ENCODE data around the gene MED25. TPM values are rescaled to one million over a fixed set of nuclear protein-coding genes. Genes with fewer than 3 reads are reported as not detected.
A peak's percentile ranks its signal among the peaks of the same experiment; 100 is the strongest.

Gene MED25
- polyA plus RNA-seq, 3 donors: 13.9 to 52.9 (median 18.5) TPM

GRCh38 chr19:49820125-49820524 lies 2.0 kb downstream of the MED25 start:
- H3K9ac ChIP-seq (ENCODE audit: insufficient read depth, low read length, poor library complexity, severe bottlenecking): no peak overlapping the region
- H4K20me1 ChIP-seq (ENCODE audit: insufficient read depth, low read length): peaks cover 46% of the 10 kb centered on the region

GRCh38 chr19:49823472-49823871 lies 5.4 kb downstream of the MED25 start:
- no peak overlapping the region for H3K27ac ChIP-seq (ENCODE audit: low read depth in 1 of 2, low read length in 2 of 2)
- H3K36me3 ChIP-seq (replicated peaks in 1 of 2; ENCODE audit: control insufficient read depth in 1 of 2, insufficient read depth in 2 of 2, low read length in 2 of 2): peaks cover 42 to 65% of the 10 kb centered on the region in 2 donors
- H4K20me1 ChIP-seq (ENCODE audit: insufficient read depth, low read length): peaks cover 77% of the 10 kb centered on the region
- no peak for DNase-seq
- H3K27me3 Mint-ChIP-seq (ENCODE audit: low read depth in 3 of 3): peaks cover 0 to 2% (median 0%) of the 10 kb centered on the region in 3 donors
- peaks cover 13% of the 10 kb centered on the region for H3K4me1 Mint-ChIP-seq
- no peak overlapping the region for H3K9ac ChIP-seq (ENCODE audit: insufficient read depth, low read length, poor library complexity, severe bottlenecking)
- intact Hi-C loops (cut with micrococcal nuclease): no loop called here
- H3K9me3 Mint-ChIP-seq: no peaks in the 10 kb centered on the region
- TF ChIP-seq CTCF (IDR thresholded peaks at IDR 0.05): no peak
- no peak overlapping the region for H2AFZ ChIP-seq (ENCODE audit: insufficient read depth, low read depth, low read length, poor library complexity, severe bottlenecking)
- H3K79me2 ChIP-seq (ENCODE audit: insufficient read depth, low read length): peaks cover 73% of the 10 kb centered on the region
- no peaks in the 10 kb centered on the region for H3K27me3 ChIP-seq (ENCODE audit: control insufficient read depth in 2 of 2, insufficient read depth in 2 of 2, low read length in 2 of 2)
- H3K4me3 ChIP-seq (replicated peaks in 1 of 3; ENCODE audit: low read depth in 2 of 3, low read length in 3 of 3): no peak overlapping the region
- 92% methylated on average over 10 of the region's 12 CpGs for WGBS (ENCODE audit: insufficient coverage)
- no peak overlapping the region for H3K27ac Mint-ChIP-seq
- H3K36me3 Mint-ChIP-seq: peaks cover 37 to 66% of the 10 kb centered on the region in 2 donors
- H3K4me3 Mint-ChIP-seq: no peak overlapping the region
- H3K4me2 ChIP-seq (replicated peaks; ENCODE audit: extremely low read depth, low read length, poor library complexity, severe bottlenecking): no peak overlapping the region
- H3K9me3 ChIP-seq (replicated peaks in 1 of 2; ENCODE audit: control insufficient read depth in 1 of 2, insufficient read depth in 1 of 2, low read length in 2 of 2): no peaks in the 10 kb centered on the region
- peaks cover 12% of the 10 kb centered on the region in 2 donors for H3K4me1 ChIP-seq (ENCODE audit: control insufficient read depth in 1 of 2, insufficient read depth in 2 of 2, low read length in 2 of 2)

More at GRCh38 chr19:49820125-49820524, 2.0 kb downstream of the MED25 start:
- TF ChIP-seq CTCF (IDR thresholded peaks at IDR 0.05): no peak
- Histone ChIP-seq H2AFZ (ENCODE audit: insufficient read depth, low read depth, low read length, poor library complexity, severe bottlenecking) (no peak overlapping the region), H3K27ac (ENCODE audit: low read depth in 1 of 2, low read length in 2 of 2) (no peak overlapping the region), H3K36me3 (replicated peaks in 1 of 2; ENCODE audit: control insufficient read depth in 1 of 2, insufficient read depth in 2 of 2, low read length in 2 of 2) (peaks cover 25 to 34% of the 10 kb centered on the region in 2 donors), H3K4me2 (replicated peaks; ENCODE audit: extremely low read depth, low read length, poor library complexity, severe bottlenecking) (no peak overlapping the region), H3K4me3 (replicated peaks in 1 of 3; ENCODE audit: low read depth in 2 of 3, low read length in 3 of 3) (no peak overlapping the region), H3K9me3 (replicated peaks in 1 of 2; ENCODE audit: control insufficient read depth in 1 of 2, insufficient read depth in 1 of 2, low read length in 2 of 2) (no peaks in the 10 kb centered on the region), H3K4me1 (ENCODE audit: control insufficient read depth in 1 of 2, insufficient read depth in 2 of 2, low read length in 2 of 2) (peaks cover 19 to 22% of the 10 kb centered on the region in 2 donors), H3K79me2 (ENCODE audit: insufficient read depth, low read length) (peaks cover 58% of the 10 kb centered on the region), H3K27me3 (ENCODE audit: control insufficient read depth in 2 of 2, insufficient read depth in 2 of 2, low read length in 2 of 2) (no peaks in the 10 kb centered on the region)
- no peak for DNase-seq
- H3K9me3 Mint-ChIP-seq: no peaks in the 10 kb centered on the region
- peaks cover 23 to 40% of the 10 kb centered on the region in 2 donors for H3K36me3 Mint-ChIP-seq
- no peak overlapping the region for H3K4me3 Mint-ChIP-seq
- H3K27me3 Mint-ChIP-seq (ENCODE audit: low read depth in 3 of 3): peaks cover 0 to 8% (median 0%) of the 10 kb centered on the region in 3 donors
- intact Hi-C loops (cut with micrococcal nuclease): no loop called here
- H3K27ac Mint-ChIP-seq: peak overlapping the region in 1 of 7 donors; percentile 47
- H3K4me1 Mint-ChIP-seq: peaks cover 20% of the 10 kb centered on the region
- WGBS (ENCODE audit: insufficient coverage): 100% methylated on average over 2 of the region's 10 CpGs
